Measurements from ENCODE around the gene VWA7. TPM values are rescaled to one million over a fixed set of nuclear protein-coding genes. Genes with fewer than 3 reads are reported as not detected.

Gene VWA7
- total RNA-seq, 4 donors from 2014 or later: 0.36 to 1.6 (median 0.56) TPM; not detected in 1

DNA sequence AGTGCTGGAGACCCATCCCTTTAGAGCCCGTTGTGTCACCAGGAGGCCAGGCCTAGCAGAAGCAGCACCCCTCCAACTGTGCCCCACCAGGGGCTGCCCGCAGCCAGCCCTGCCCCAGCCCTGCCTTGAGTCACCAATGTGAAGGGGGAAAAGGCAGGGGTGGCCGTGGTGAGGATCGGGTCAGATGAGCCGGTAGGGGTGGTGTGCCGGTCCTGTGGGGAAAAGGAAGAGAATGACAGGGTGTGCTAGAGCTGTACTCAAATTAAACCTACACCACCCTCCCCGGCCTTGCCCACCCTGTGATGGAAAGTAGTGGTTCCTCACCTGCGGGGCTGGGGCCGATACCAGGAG is 11.6 kb downstream of the VWA7 start:
- TF ChIP-seq, protein P1, sequence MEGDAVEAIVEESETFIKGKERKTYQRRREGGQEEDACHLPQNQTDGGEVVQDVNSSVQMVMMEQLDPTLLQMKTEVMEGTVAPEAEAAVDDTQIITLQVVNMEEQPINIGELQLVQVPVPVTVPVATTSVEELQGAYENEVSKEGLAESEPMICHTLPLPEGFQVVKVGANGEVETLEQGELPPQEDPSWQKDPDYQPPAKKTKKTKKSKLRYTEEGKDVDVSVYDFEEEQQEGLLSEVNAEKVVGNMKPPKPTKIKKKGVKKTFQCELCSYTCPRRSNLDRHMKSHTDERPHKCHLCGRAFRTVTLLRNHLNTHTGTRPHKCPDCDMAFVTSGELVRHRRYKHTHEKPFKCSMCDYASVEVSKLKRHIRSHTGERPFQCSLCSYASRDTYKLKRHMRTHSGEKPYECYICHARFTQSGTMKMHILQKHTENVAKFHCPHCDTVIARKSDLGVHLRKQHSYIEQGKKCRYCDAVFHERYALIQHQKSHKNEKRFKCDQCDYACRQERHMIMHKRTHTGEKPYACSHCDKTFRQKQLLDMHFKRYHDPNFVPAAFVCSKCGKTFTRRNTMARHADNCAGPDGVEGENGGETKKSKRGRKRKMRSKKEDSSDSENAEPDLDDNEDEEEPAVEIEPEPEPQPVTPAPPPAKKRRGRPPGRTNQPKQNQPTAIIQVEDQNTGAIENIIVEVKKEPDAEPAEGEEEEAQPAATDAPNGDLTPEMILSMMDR (IDR thresholded peaks at IDR 0.05): no peak
- ATAC-seq (ENCODE audit: low FRiP score) (no peak), DNase-seq (ENCODE audit: low spot score) (no peak)

DNA sequence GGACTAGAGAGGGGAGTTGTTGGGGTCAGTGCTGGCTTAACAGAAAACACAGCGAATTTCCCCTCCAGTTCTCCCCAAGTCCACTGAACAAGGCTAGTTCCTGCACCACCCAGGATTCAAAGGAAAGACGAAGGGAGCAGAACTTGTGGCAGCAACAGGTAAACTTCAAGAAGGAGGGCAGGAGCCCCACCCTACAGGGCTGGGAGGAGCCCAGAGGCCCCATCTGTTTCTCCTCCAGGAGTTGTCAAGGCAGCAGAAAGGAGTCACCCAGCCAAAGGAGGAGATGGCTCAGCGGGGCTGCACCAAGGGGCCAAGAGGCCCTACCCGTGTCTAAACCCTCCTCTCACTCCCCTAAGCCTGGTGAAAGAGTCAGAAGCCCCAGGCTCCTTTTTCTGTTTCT is 12.9 kb downstream of the VWA7 start:
- TF ChIP-seq, protein P1 (IDR thresholded peaks at IDR 0.05): no peak
- ATAC-seq (ENCODE audit: low FRiP score) (no peak), DNase-seq (ENCODE audit: low spot score) (no peak)

DNA sequence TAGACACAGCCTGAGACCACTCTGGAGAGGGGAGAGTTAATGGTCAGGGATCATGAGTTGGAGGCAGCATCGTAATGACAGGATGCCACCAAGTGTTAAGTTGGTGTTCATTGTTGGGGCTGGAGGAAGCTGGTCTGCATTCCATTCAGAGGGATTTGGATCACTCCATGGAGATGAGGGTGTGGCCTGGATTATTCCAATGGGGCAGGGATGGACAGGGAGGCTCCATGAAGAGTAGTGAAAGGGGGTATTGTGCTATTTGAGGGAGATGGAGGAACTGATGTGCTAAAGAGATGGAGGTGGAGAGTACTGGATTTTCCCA is 13.5 kb downstream of the VWA7 start:
- ATAC-seq (ENCODE audit: low FRiP score) (no peak), DNase-seq (ENCODE audit: low spot score) (no peak)

DNA sequence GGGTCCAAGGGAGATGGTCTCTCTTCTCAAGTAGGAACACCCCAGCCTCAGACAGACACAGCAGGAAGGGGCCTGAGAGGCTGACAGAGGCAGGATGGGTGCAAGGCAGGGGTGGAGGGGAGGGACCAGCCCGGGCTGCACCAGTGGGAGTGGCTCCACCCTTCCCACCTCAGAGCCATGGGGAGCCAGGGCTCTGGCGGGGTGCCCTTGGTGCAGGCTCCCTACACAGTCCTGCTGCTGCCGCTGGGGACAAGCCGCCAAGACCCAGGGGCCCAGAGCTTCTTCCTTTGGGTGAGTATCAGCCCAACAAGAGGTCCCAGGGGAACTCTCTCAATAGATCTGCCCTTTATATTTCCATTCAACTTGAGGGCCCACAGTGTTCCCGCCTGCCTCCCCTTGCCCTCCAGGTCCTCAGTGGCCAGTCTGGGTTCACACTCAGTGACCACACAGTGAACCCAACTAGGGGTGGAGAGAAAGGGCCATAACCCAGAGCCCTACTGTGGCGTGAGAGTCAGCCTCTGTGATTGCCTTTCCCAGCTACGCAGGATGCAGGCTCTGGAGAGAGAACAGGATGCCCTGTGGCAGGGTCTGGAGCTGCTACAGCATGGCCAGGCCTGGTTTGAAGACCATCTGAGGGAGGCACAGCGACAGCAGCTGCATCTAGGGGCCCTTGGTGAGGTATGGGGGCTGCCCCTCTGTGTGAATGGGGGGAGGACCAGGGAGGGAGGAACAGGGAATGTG is 14.1 kb downstream of the VWA7 start:
- ATAC-seq (ENCODE audit: low FRiP score) (no peak), DNase-seq (ENCODE audit: low spot score) (no peak)
- TF ChIP-seq, protein P1 (IDR thresholded peaks at IDR 0.05): no peak

More for the DNA sequence above, 13.5 kb downstream of the VWA7 start:
- TF ChIP-seq, protein P1 (IDR thresholded peaks at IDR 0.05): no peak

DNA sequence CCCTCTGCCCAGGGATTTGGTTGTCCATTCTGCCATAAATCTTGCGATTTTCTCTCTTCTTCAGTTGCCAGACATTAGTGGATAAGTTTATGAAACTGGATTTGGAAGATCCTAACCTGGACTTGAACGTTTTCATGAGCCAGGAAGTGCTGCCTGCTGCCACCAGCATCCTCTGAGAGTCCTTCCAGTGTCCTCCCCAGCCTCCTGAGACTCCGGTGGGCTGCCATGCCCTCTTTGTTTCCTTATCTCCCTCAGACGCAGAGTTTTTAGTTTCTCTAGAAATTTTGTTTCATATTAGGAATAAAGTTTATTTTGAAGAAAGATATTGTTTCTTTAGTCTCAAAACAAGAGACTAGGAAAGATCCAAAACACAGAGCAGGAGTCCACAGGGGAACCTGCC is 14.8 kb downstream of the VWA7 start, which contains the start of gene SAPCD1:
Gene SAPCD1 (plus strand): TSS at position 301 of the 400 bp plus-strand sequence. CDS start 399 bp downstream, outside the sequence.
- ATAC-seq (ENCODE audit: low FRiP score) (no peak), DNase-seq (ENCODE audit: low spot score) (no peak)

DNA sequence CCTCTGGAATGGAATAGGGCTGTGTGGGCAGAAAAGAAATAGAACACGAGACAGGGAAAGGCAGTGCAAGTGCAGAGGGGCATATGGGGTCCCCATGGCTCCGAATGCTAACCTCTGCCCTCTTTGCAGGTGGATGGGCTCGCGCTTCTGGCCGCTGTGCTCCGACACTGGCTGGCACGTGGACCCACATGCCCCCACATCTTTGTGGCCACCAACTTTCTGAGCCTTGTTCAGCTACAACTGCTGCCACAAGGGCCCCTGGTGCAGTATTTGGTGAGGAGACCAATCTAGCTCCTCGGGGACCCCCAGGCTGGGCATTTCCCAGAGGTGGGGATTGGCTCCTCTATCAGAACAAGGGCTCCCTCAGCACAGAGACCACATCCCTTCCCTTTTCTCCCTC is 15.8 kb downstream of the VWA7 start:
- no peak for ATAC-seq (ENCODE audit: low FRiP score)
- DNase-seq (ENCODE audit: low spot score): no peak
- TF ChIP-seq, protein P1 (IDR thresholded peaks at IDR 0.05): no peak

More for the DNA sequence above, 14.8 kb downstream of the VWA7 start, which contains the start of gene SAPCD1:
- TF ChIP-seq, protein P1 (IDR thresholded peaks at IDR 0.05): no peak

DNA sequence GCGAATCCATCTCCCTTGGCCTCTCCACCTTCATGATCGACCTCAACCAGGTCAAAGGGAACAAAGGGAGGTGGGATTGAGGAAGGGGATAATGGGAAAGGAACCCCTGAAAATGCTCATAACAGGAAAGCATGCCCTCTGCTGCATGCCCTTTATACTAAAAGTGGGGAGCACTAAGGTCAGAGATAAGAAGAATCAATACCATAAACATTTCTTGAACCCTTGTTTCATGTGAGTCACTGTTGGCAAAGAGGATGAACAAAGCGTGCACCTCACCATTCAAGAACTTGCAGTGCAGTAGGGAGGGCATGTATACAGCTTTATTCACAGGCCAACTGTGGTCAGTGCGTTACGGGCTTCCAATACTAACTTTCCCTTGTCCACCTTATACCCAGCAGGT is 16.3 kb downstream of the VWA7 start:
- TF ChIP-seq, protein P1 (IDR thresholded peaks at IDR 0.05): no peak
- ATAC-seq (ENCODE audit: low FRiP score) (no peak), DNase-seq (ENCODE audit: low spot score) (no peak)

Data from omental fat pad (tissue), 4 donors.